ENCODE results near the gene SMIM12. TPM values are rescaled to one million over a fixed set of nuclear protein-coding genes. Genes with fewer than 3 reads are reported as not detected.

Gene SMIM12
- total and polyA plus RNA-seq, 4 donors, result 11.9 to 60.8 (median 45.5) TPM

- H3K27ac ChIP-seq (ENCODE audit: low read depth in 1 of 2, low read length in 2 of 2), result no peak overlapping the region
- no peaks in the 10 kb centered on the region for H3K36me3 ChIP-seq (ENCODE audit: control insufficient read depth in 4 of 4, insufficient read depth in 3 of 4, low read depth in 1 of 4, low read length in 3 of 4)
- no peak overlapping the region for H3K4me3 ChIP-seq (ENCODE audit: low read depth in 1 of 3, low read length in 3 of 3)
- no peaks in the 10 kb centered on the region for H3K9me3 ChIP-seq (ENCODE audit: control insufficient read depth in 4 of 4, low read length in 3 of 4)
- peaks cover 0 to under 1% (median 0%) of the 10 kb centered on the region in 4 donors for H3K4me1 ChIP-seq (ENCODE audit: control insufficient read depth in 4 of 4, insufficient read depth in 4 of 4, low read length in 3 of 4)
- DNase-seq (ENCODE audit: low spot score), result no peak
- 79% methylated on average over 1 of the region's 1 CpG for WGBS
- TF ChIP-seq YY1 (IDR thresholded peaks at IDR 0.05), result no peak
- TF ChIP-seq FOXA2 (IDR thresholded peaks at IDR 0.05), result no peak
- TF ChIP-seq RXRA (IDR thresholded peaks at IDR 0.05), result no peak
- no peak for TF ChIP-seq GABPA (IDR thresholded peaks at IDR 0.05 in 1 of 2, conservative IDR thresholded peaks at IDR 0.05 in 1 of 2)
- no peak for TF ChIP-seq MAX (IDR thresholded peaks at IDR 0.05)
- TF ChIP-seq SP1 (IDR thresholded peaks at IDR 0.05), result no peak
- no peak for TF ChIP-seq CTCF (IDR thresholded peaks at IDR 0.05; ENCODE audit: low read depth, low read length, missing input control)
- no peak for TF ChIP-seq REST (IDR thresholded peaks at IDR 0.05)
- TF ChIP-seq NR2F2 (IDR thresholded peaks at IDR 0.05), result no peak
- TF ChIP-seq ZBTB33 (IDR thresholded peaks at IDR 0.05), result no peak
- no peak for TF ChIP-seq ATF3 (IDR thresholded peaks at IDR 0.05)
- TF ChIP-seq RAD21 (IDR thresholded peaks at IDR 0.05), result no peak
- TF ChIP-seq FOXA1 (IDR thresholded peaks at IDR 0.05), result no peak
- no peak for TF ChIP-seq TAF1 (conservative IDR thresholded peaks at IDR 0.05)
- no peak for TF ChIP-seq EGR1 (IDR thresholded peaks at IDR 0.05; ENCODE audit: low read depth in 2 of 2)
- no peak for TF ChIP-seq JUND (IDR thresholded peaks at IDR 0.05)
- no peak for TF ChIP-seq HNF4G (IDR thresholded peaks at IDR 0.05)
- no peak for TF ChIP-seq HNF4A (conservative IDR thresholded peaks at IDR 0.05)
- no peaks in the 10 kb centered on the region for H3K27me3 ChIP-seq (ENCODE audit: control insufficient read depth in 4 of 4, insufficient read depth in 4 of 4, low read length in 3 of 4)
- H3K9ac ChIP-seq (ENCODE audit: low read depth in 1 of 2, low read length in 2 of 2), result no peak overlapping the region
These were observed 25.8 kb downstream of the SMIM12 start for GRCh38 chr1:34833711-34834110.
